Trophoblast cell (in vitro differentiated cells and primary cell): ENCODE results near the gene IQGAP1.
A peak's percentile ranks its signal among the peaks of the same experiment; 100 is the strongest.
"Not testable (repeated sequence)": the region's sequence is repeated elsewhere in the genome, so short reads cannot be mapped to it uniquely, and the experiment has no call there.

ENCODE experiments used
- DNase-seq, 2 donors: peaks; one replicate each; pipeline ENCODE4 v3.0.0-alpha.2; 2016
- H2AFZ ChIP-seq: 2 replicates; pipeline ENCODE4 v1.6.1; 2013; ENCODE audit warnings: low read length, moderate library complexity, mild to moderate bottlenecking; ENCODE audit not compliant: insufficient read depth, poor library complexity
- H2AK5ac ChIP-seq: 2 replicates; pipeline ENCODE4 v1.6.1; 2013; ENCODE audit warnings: mild to moderate bottlenecking, low read length
- H2BK120ac ChIP-seq: 2 replicates; pipeline ENCODE4 v1.6.1; 2013; ENCODE audit warnings: low read length, mild to moderate bottlenecking, moderate library complexity; ENCODE audit not compliant: insufficient read depth, poor library complexity
- H2BK12ac ChIP-seq: 2 replicates; pipeline ENCODE4 v1.6.1; 2013; ENCODE audit warnings: mild to moderate bottlenecking, low read length, moderate library complexity
- H2BK5ac ChIP-seq: 2 replicates; pipeline ENCODE4 v1.6.1; 2013; ENCODE audit warnings: low read length, low read depth, moderate library complexity, mild to moderate bottlenecking; ENCODE audit not compliant: poor library complexity
- H3K14ac ChIP-seq: 2 replicates; pipeline ENCODE4 v1.6.1; 2013; ENCODE audit warnings: mild to moderate bottlenecking, low read length
- H3K18ac ChIP-seq: 2 replicates; pipeline ENCODE4 v1.6.1; 2013; ENCODE audit warnings: mild to moderate bottlenecking, low read length
- H3K23ac ChIP-seq: 2 replicates; pipeline ENCODE4 v1.6.1; 2013; ENCODE audit warnings: low read length
- H3K27ac ChIP-seq: 2 replicates; pipeline ENCODE4 v1.5.1; 2013; ENCODE audit warnings: low read depth, mild to moderate bottlenecking, inconsistent platforms, low read length, moderate library complexity
- H3K27me3 ChIP-seq: 2 replicates; pipeline ENCODE4 v1.6.1; 2013; ENCODE audit warnings: inconsistent platforms, mild to moderate bottlenecking, low read length, moderate library complexity; ENCODE audit not compliant: insufficient read depth
- H3K36me3 ChIP-seq, 2 experiments: 1 replicate in 1 of 2; 2 replicates in 1 of 2; pipeline ENCODE4 v1.6.1; 2013; ENCODE audit warnings: low read length in 2 of 2, mild to moderate bottlenecking in 2 of 2, moderate library complexity in 1 of 2; ENCODE audit not compliant: insufficient read depth in 2 of 2, control insufficient read depth in 1 of 2
- H3K4ac ChIP-seq: 2 replicates; pipeline ENCODE4 v1.6.1; 2013; ENCODE audit warnings: low read depth, mild to moderate bottlenecking, low read length, moderate library complexity
- H3K4me1 ChIP-seq, 2 experiments: 1 replicate in 1 of 2; 2 replicates in 1 of 2; pipeline ENCODE4 v1.6.1; 2013; ENCODE audit warnings: low read length in 2 of 2, mild to moderate bottlenecking in 2 of 2, moderate library complexity in 1 of 2; ENCODE audit not compliant: insufficient read depth in 2 of 2, control insufficient read depth in 1 of 2
- H3K4me2 ChIP-seq: 2 replicates; pipeline ENCODE4 v1.6.1; 2013; ENCODE audit warnings: inconsistent platforms, mild to moderate bottlenecking, low read length, moderate library complexity
- H3K4me3 ChIP-seq: 2 replicates; pipeline ENCODE4 v1.5.1; 2013; ENCODE audit warnings: mild to moderate bottlenecking, low read depth, low read length, inconsistent platforms
- H3K79me1 ChIP-seq: one replicate; pipeline ENCODE4 v1.6.1; 2013; ENCODE audit warnings: low read length
- H3K79me2 ChIP-seq: 2 replicates; pipeline ENCODE4 v1.6.1; 2013; ENCODE audit warnings: low read length, mild to moderate bottlenecking; ENCODE audit not compliant: control insufficient read depth, insufficient read depth, poor library complexity
- H3K9ac ChIP-seq: 2 replicates; pipeline ENCODE4 v1.6.1; 2013; ENCODE audit warnings: mild to moderate bottlenecking, low read length
- H3K9me3 ChIP-seq: 2 replicates; pipeline ENCODE4 v1.6.1; 2013; ENCODE audit warnings: low read depth, mild to moderate bottlenecking, control low read depth, inconsistent platforms, low read length; ENCODE audit not compliant: insufficient read depth
- H4K12ac ChIP-seq: 2 replicates; pipeline ENCODE4 v1.6.1; 2013; ENCODE audit warnings: low read depth, mild to moderate bottlenecking, low read length, moderate library complexity
- H4K8ac ChIP-seq: 2 replicates; pipeline ENCODE4 v1.6.1; 2013; ENCODE audit warnings: low read depth, mild to moderate bottlenecking, low read length, moderate library complexity
- H4K91ac ChIP-seq: one replicate; pipeline ENCODE4 v1.6.1; 2013; ENCODE audit warnings: low read depth, mild to moderate bottlenecking, low read length, moderate library complexity
- WGBS: extraction: QIAGEN DNeasy Blood & Tissue Kit; methylation state at CpG from one replicate; pipeline ENCODE4 v1.1.7; 2013; ENCODE audit warnings: missing lambda C conversion rate; ENCODE audit not compliant: insufficient read length, insufficient coverage; ENCODE audit errors: extremely low coverage; 5-methylcytosine and 5-hydroxymethylcytosine counted together

The IQGAP1 gene

GRCh38 chr15:90413411-90414379 is 25.7 kb downstream of the IQGAP1 start:
- Histone ChIP-seq H3K79me1 (peaks cover 14% of the 10 kb centered on the region), H2AFZ (no peak overlapping the region), H3K9ac (no peak overlapping the region), H3K18ac (no peak overlapping the region), H3K9me3 (no peaks in the 10 kb centered on the region), H3K23ac (no peak overlapping the region), H3K27ac (peak overlapping the region; percentile 96), H3K79me2 (peaks cover 7% of the 10 kb centered on the region), H4K8ac (peak overlapping the region; percentile 77), H2BK12ac (no peak overlapping the region), H4K12ac (no peak overlapping the region), H3K27me3 (no peaks in the 10 kb centered on the region), H2BK5ac (peak overlapping the region; percentile 95), H3K4me1 (peaks cover 4 to 10% of the 10 kb centered on the region in 2 experiments), H3K4me3 (no peak overlapping the region), H4K91ac (no peak overlapping the region), H3K4me2 (peak overlapping the region; percentile 66), H2BK120ac (peak overlapping the region; percentile 91), H3K4ac (peak overlapping the region; percentile 64), H3K36me3 (peaks cover 2 to 4% of the 10 kb centered on the region in 2 experiments), H2AK5ac (no peak overlapping the region), H3K14ac (peak overlapping the region; percentile 85)
- peak; percentile 92 to 98 for DNase-seq
- no CpG with 5 or more reads among the region's 10 CpGs for WGBS

GRCh38 chr15:90414408-90415028 is 26.5 kb downstream of the IQGAP1 start:
- H3K4me1 ChIP-seq = peaks cover 2 to 10% of the 10 kb centered on the region in 2 experiments
- no peak overlapping the region for H4K12ac ChIP-seq
- H3K27ac ChIP-seq = peak overlapping the region; percentile 96
- H3K79me1 ChIP-seq = peaks cover 14% of the 10 kb centered on the region
- peak overlapping the region; percentile 93 for H2AK5ac ChIP-seq
- no peak overlapping the region for H3K9ac ChIP-seq
- H3K4ac ChIP-seq = peak overlapping the region; percentile 81
- H3K4me2 ChIP-seq = peak overlapping the region; percentile 25
- H2AFZ ChIP-seq = no peak overlapping the region
- peaks cover 9% of the 10 kb centered on the region for H3K79me2 ChIP-seq
- peak in 1 of 2 donors; percentile 21 for DNase-seq
- H3K27me3 ChIP-seq = no peaks in the 10 kb centered on the region
- peak overlapping the region; percentile 96 for H3K18ac ChIP-seq
- H3K4me3 ChIP-seq = no peak overlapping the region
- peak overlapping the region; percentile 95 for H4K91ac ChIP-seq
- H3K36me3 ChIP-seq = no peaks in the 10 kb centered on the region
- peak overlapping the region; percentile 90 for H2BK120ac ChIP-seq
- no peaks in the 10 kb centered on the region for H3K9me3 ChIP-seq
- H2BK5ac ChIP-seq = peak overlapping the region; percentile 97
- peak overlapping the region; percentile 43 for H3K14ac ChIP-seq
- H2BK12ac ChIP-seq = peak overlapping the region; percentile 41
- no CpG with 5 or more reads among the region's 9 CpGs for WGBS
- no peak overlapping the region for H3K23ac ChIP-seq
- peak overlapping the region; percentile 63 for H4K8ac ChIP-seq

- H2BK5ac ChIP-seq, H2AK5ac ChIP-seq, H3K27ac ChIP-seq, H3K4me2 ChIP-seq, H3K27me3 ChIP-seq, H2BK12ac ChIP-seq, H3K36me3 ChIP-seq, H3K4me3 ChIP-seq, H2BK120ac ChIP-seq, H2AFZ ChIP-seq, H3K18ac ChIP-seq, H3K14ac ChIP-seq, H4K91ac ChIP-seq, H4K12ac ChIP-seq, H3K9me3 ChIP-seq, DNase-seq, H3K23ac ChIP-seq, H3K9ac ChIP-seq, H4K8ac ChIP-seq: not testable (repeated sequence)
- Histone ChIP-seq H3K4ac (peak overlapping the region; percentile 54), H3K79me1 (peaks cover 14% of the 10 kb centered on the region), H3K4me1 (peaks cover 5 to 14% of the 10 kb centered on the region in 2 experiments), H3K79me2 (peaks cover 17% of the 10 kb centered on the region)
- WGBS = no CpG with 5 or more reads among the region's 5 CpGs
These were observed 28.0 kb downstream of the IQGAP1 start for GRCh38 chr15:90416052-90416451.

GRCh38 chr15:90418627-90419026 is 30.6 kb downstream of the IQGAP1 start:
- no peak overlapping the region for H3K18ac ChIP-seq
- no peak overlapping the region for H4K8ac ChIP-seq
- no peak overlapping the region for H2AFZ ChIP-seq
- no peak for DNase-seq
- no peak overlapping the region for H2BK12ac ChIP-seq
- no peak overlapping the region for H2AK5ac ChIP-seq
- H3K36me3 ChIP-seq = no peaks in the 10 kb centered on the region
- H3K23ac ChIP-seq = no peak overlapping the region
- no peaks in the 10 kb centered on the region for H3K9me3 ChIP-seq
- no peak overlapping the region for H3K14ac ChIP-seq
- no peak overlapping the region for H4K91ac ChIP-seq
- H2BK120ac ChIP-seq = no peak overlapping the region
- H3K4ac ChIP-seq = peak overlapping the region; percentile 64
- H3K9ac ChIP-seq = no peak overlapping the region
- no peak overlapping the region for H2BK5ac ChIP-seq
- H3K4me2 ChIP-seq = no peak overlapping the region
- WGBS = no CpG with 5 or more reads among the region's 4 CpGs
- peaks cover 25% of the 10 kb centered on the region for H3K79me2 ChIP-seq
- no peak overlapping the region for H4K12ac ChIP-seq
- H3K4me1 ChIP-seq = peaks cover 3 to 16% of the 10 kb centered on the region in 2 experiments
- no peak overlapping the region for H3K4me3 ChIP-seq
- H3K27ac ChIP-seq = no peak overlapping the region
- H3K27me3 ChIP-seq = no peaks in the 10 kb centered on the region
- peaks cover 11% of the 10 kb centered on the region for H3K79me1 ChIP-seq
